HG03460 (cell line): ENCODE measurements around the gene SUMO2.
"Not testable (repeated sequence)": the region's sequence is repeated elsewhere in the genome, so short reads cannot be mapped to it uniquely, and the experiment has no call there.

Source experiments
- ATAC-seq: cut with Tn5 transposase; IDR thresholded peaks from one replicate; pipeline ENCODE4 v1.9.1; 2021; ENCODE audit not compliant: unreplicated experiment

Gene SUMO2

GRCh38 chr17:75182569-75183436 is at the start of gene SUMO2:
SUMO2 (minus strand) TSS chr17:75182959; CDS start chr17:75182834, 125 bp downstream.
- peak; percentile 63 for ATAC-seq

GRCh38 chr17:75231741-75232464 is 49.1 kb upstream of the SUMO2 start:
- ATAC-seq: no peak

GRCh38 chr17:75231071-75231470 is 48.3 kb upstream of the SUMO2 start:
- no peak for ATAC-seq

GRCh38 chr17:75228847-75229246 is 46.1 kb upstream of the SUMO2 start:
- no peak for ATAC-seq

GRCh38 chr17:75228305-75228704 is 45.5 kb upstream of the SUMO2 start:
- no peak for ATAC-seq

- ATAC-seq: no peak
Observed at GRCh38 chr17:75227729-75228128, 45.0 kb upstream of the SUMO2 start.

- no peak for ATAC-seq
Observed at GRCh38 chr17:75225016-75225415, 42.3 kb upstream of the SUMO2 start.

GRCh38 chr17:75219815-75220214 is 37.1 kb upstream of the SUMO2 start:
- no peak for ATAC-seq

- ATAC-seq: no peak
Observed at GRCh38 chr17:75218131-75218530, 35.4 kb upstream of the SUMO2 start.

GRCh38 chr17:75209061-75209460 is 26.3 kb upstream of the SUMO2 start:
- no peak for ATAC-seq

- ATAC-seq: no peak
Observed at GRCh38 chr17:75208161-75208560, 25.4 kb upstream of the SUMO2 start.

GRCh38 chr17:75207760-75208159 is 25.0 kb upstream of the SUMO2 start:
- ATAC-seq: no peak

- ATAC-seq: not testable (repeated sequence)
Observed at GRCh38 chr17:75207050-75207407, 24.3 kb upstream of the SUMO2 start.

GRCh38 chr17:75205793-75206163 is 23.0 kb upstream of the SUMO2 start:
- no peak for ATAC-seq

GRCh38 chr17:75205037-75205792 is 22.5 kb upstream of the SUMO2 start, which contains the start of gene NUP85:
NUP85 (plus strand) TSS chr17:75205679; CDS start chr17:75205762, 83 bp downstream.
- ATAC-seq: peak; percentile 77

GRCh38 chr17:75199886-75200618 is 17.3 kb upstream of the SUMO2 start:
- no peak for ATAC-seq

GRCh38 chr17:75194879-75195278 is 12.1 kb upstream of the SUMO2 start:
- no peak for ATAC-seq

GRCh38 chr17:75191584-75191983 is 8.8 kb upstream of the SUMO2 start:
- ATAC-seq: no peak

- ATAC-seq: no peak
Observed at GRCh38 chr17:75188614-75189013, 5.9 kb upstream of the SUMO2 start.

- ATAC-seq: no peak
Observed at GRCh38 chr17:75183999-75184884, 1.5 kb upstream of the SUMO2 start.
